Naive thymus-derived CD4-positive, alpha-beta T cell (primary cell): Measurements from ENCODE around the gene NINL. TPM values are rescaled to one million over a fixed set of nuclear protein-coding genes. Genes with fewer than 3 reads are reported as not detected.
A peak's percentile ranks its signal among the peaks of the same experiment; 100 is the strongest.

Experiments used
- ATAC-seq: fragments of 150-1000 bp; cut with Tn5 transposase; 2 replicates; pipeline ENCODE4 v1.10.0; 2021; ENCODE audit warnings: mild to moderate bottlenecking, moderate library complexity
- CTCF ChIA-PET: fragments of 350-600 bp; sonication (Branson Sonifier 250); formaldehyde crosslinking; loops from one replicate; lab custom pipeline; 2021; ENCODE audit warnings: antibody characterized with exemption; lab: Charles Lee
- POLR2A ChIA-PET: fragments of 350-600 bp; sonication (Branson Sonifier 250); formaldehyde crosslinking; loops from one replicate; lab custom pipeline; 2021; ENCODE audit warnings: antibody characterized with exemption, inconsistent platforms; lab: Charles Lee
- DNase-seq, 9 donors: peaks; one replicate each; pipeline versions ENCODE4 v3.0.0 to v3.0.0-alpha.2; 2020 to 2022; ENCODE audit warnings: mixed read lengths in 1 of 9
- H3K27ac ChIP-seq: one replicate; pipeline ENCODE4 v1.7.0; 2013; ENCODE audit warnings: mild to moderate bottlenecking, low read depth, low read length, moderate library complexity
- H3K27me3 ChIP-seq, 2 donors: one replicate each; pipeline ENCODE4 v1.7.0; 2013; ENCODE audit warnings: low read length in 2 of 2, mild to moderate bottlenecking in 2 of 2, moderate library complexity in 2 of 2; ENCODE audit not compliant: control insufficient read depth in 2 of 2, insufficient read depth in 2 of 2
- H3K36me3 ChIP-seq, 3 experiments: 1 replicate in 2 of 3; 2 replicates in 1 of 3; pipeline ENCODE4 v1.7.0; 2013; ENCODE audit warnings: low read length in 3 of 3, mild to moderate bottlenecking in 3 of 3, moderate library complexity in 1 of 3; ENCODE audit not compliant: insufficient read depth in 3 of 3, control insufficient read depth in 2 of 3
- H3K4me1 ChIP-seq, 2 donors: one replicate each; pipeline ENCODE4 v1.7.0; 2013; ENCODE audit warnings: low read length in 2 of 2, mild to moderate bottlenecking in 2 of 2, moderate library complexity in 1 of 2; ENCODE audit not compliant: control insufficient read depth in 2 of 2, insufficient read depth in 2 of 2
- H3K4me3 ChIP-seq: 2 replicates; pipeline ENCODE4 v1.7.0; 2013; ENCODE audit warnings: mild to moderate bottlenecking, low read length
- H3K9me3 ChIP-seq, 3 experiments: 1 replicate in 2 of 3; 2 replicates in 1 of 3; pipeline ENCODE4 v1.7.0; 2013; ENCODE audit warnings: low read length in 3 of 3; ENCODE audit not compliant: control insufficient read depth in 2 of 3
- H3K27ac Mint-ChIP-seq, 9 donors: one replicate each; pipeline ENCODE4 v1.8.0; 2020 to 2022; ENCODE audit warnings: mixed read lengths in 9 of 9, mild to moderate bottlenecking in 8 of 9, moderate library complexity in 5 of 9, inconsistent platforms in 2 of 9
- H3K27me3 Mint-ChIP-seq, 5 donors: one replicate each; pipeline ENCODE4 v1.8.0; 2021 to 2022; ENCODE audit warnings: mixed read lengths in 5 of 5, mild to moderate bottlenecking in 1 of 5
- H3K36me3 Mint-ChIP-seq, 5 donors: one replicate each; pipeline ENCODE4 v1.8.0; 2020 to 2022; ENCODE audit warnings: mixed read lengths in 5 of 5, mild to moderate bottlenecking in 3 of 5, inconsistent platforms in 1 of 5
- H3K4me1 Mint-ChIP-seq, 7 donors: one replicate each; pipeline ENCODE4 v1.8.0; 2020 to 2022; ENCODE audit warnings: mixed read lengths in 7 of 7, mild to moderate bottlenecking in 3 of 7, inconsistent platforms in 1 of 7
- H3K4me3 Mint-ChIP-seq, 10 donors: one replicate each; pipeline ENCODE4 v1.8.0; 2020 to 2022; ENCODE audit warnings: mild to moderate bottlenecking in 10 of 10, mixed read lengths in 10 of 10, moderate library complexity in 6 of 10, inconsistent platforms in 2 of 10
- H3K9me3 Mint-ChIP-seq, 11 donors: one replicate each; pipeline ENCODE4 v1.8.0; 2020 to 2022; ENCODE audit warnings: mixed read lengths in 11 of 11, mild to moderate bottlenecking in 4 of 11, inconsistent platforms in 1 of 11, moderate library complexity in 1 of 11
- intact Hi-C, 2 donors: fragments of 100-400 bp; cut with micrococcal nuclease; formaldehyde crosslinking; loops; one replicate each; pipeline ENCODE4 v1.15.1; 2023
- polyA plus RNA-seq, 2 donors: library from polyadenylated mRNA; unstranded; fragments of 300-500 nt; fragmentation: Illumina TruSeq; gene quantifications; one replicate each; pipeline ENCODE4 v1.2.3, GENCODE V29; 2021
- total RNA-seq, 6 experiments: library from RNA in 5 of 6; stranded (reverse) in 5 of 6; gene quantifications; 1 replicate in 5 of 6; 2 replicates in 1 of 6; pipeline ENCODE4 v1.2.3 and lab custom pipeline; 2021 to 2026

NINL gene
- total and polyA plus RNA-seq, 7 experiments from 2014 or later = 0.31 to 4.2 (median 2.4) TPM

DNA sequence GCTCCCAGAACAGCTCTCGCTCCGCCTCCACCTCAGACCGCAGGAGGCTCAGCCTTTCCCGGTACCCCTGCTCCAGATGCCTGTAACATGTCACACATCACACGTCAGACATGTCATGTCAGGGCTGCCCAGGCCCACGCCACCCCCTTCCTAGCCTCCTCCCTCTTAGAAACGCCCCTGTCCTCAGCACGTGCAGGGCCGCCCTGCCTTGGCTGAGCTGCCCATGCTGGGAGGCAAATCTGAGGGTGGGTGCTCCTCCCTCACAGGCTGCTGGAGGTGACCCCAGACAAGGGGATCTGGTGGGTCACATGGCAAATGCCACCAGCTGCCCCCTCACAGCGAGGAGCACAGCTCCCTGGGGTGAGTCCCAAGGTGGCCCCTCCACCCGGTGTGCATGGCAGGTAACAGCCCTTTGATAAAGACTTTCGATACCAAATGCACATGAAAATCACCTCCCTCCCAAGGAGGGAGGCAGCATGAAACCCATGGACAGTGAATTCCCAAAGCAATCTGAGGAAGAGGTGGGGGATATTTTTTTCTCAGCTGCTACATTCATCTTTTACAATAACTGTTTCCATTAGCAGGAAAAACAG, 93.8 kb downstream of the NINL start:
- Histone ChIP-seq H3K27me3 (no peaks in the 10 kb centered on the region), H3K27ac (no peak overlapping the region), H3K4me1 (peaks cover 0 to 1% of the 10 kb centered on the region in 2 donors), H3K36me3 (no peaks in the 10 kb centered on the region), H3K9me3 (no peaks in the 10 kb centered on the region), H3K4me3 (no peak overlapping the region)
- no peaks in the 10 kb centered on the region for H3K27me3 Mint-ChIP-seq
- intact Hi-C loops = no loop called here
- H3K4me1 Mint-ChIP-seq = peaks cover under 1 to 4% (median 3%) of the 10 kb centered on the region in 7 donors
- DNase-seq = no peak
- H3K9me3 Mint-ChIP-seq = no peaks in the 10 kb centered on the region
- CTCF ChIA-PET = no interaction called here
- no peak overlapping the region for H3K27ac Mint-ChIP-seq
- POLR2A ChIA-PET = interaction anchor here (1.1 kb wide), 1 partner anchor 12 kb away, joined by 4 read pairs; no protein-coding TSS in a partner anchor
- H3K36me3 Mint-ChIP-seq = no peaks in the 10 kb centered on the region
- no peak overlapping the region for H3K4me3 Mint-ChIP-seq
- ATAC-seq = no peak

DNA sequence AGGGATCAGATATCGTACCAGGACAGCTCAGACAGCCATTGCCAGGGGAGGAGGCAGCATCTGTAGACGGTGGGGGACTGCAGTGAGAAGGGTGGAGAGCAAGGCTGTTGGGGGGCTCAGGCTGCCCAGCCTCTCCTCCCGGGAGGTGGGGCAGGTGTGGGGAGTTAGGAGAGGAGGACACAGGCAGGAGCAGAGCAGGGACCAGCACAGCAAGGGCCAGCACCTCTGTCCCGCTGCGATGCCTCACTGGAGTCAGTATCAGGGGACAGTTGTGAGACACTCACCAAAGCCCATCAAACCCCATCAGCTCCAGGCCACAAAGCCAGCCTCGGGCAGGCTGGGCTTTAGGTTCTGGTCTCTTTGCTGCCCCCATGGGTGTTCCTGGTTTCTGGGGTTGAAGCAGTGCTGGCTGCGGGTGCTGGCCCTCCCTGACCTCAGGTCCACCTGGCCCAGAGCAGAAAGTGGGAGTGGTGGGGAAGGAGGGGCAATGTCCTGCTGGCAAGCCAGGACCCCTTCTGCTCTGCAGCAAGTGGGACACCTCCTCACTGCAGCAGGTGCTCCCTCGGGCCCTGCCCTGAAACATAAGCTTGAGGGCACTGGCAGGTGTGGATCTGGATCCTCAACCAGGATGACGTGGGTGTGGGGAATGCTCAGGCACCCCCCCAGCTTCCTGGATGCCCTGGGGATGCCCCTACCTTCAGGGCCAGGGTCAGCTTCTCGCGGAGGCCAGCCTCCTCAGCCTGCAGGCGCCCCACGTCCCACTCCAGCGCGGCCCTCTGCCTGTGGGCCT, 94.5 kb downstream of the NINL start:
- ChIA-PET POLR2A (no interaction called here), CTCF (no interaction called here)
- peak; percentile 18 for ATAC-seq
- Mint-ChIP-seq H3K27me3 (no peaks in the 10 kb centered on the region), H3K9me3 (no peaks in the 10 kb centered on the region), H3K4me1 (peaks cover 4 to 11% (median 10%) of the 10 kb centered on the region in 7 donors), H3K36me3 (no peaks in the 10 kb centered on the region), H3K4me3 (no peak overlapping the region), H3K27ac (no peak overlapping the region)
- Histone ChIP-seq H3K36me3 (no peaks in the 10 kb centered on the region), H3K27ac (no peak overlapping the region), H3K27me3 (no peaks in the 10 kb centered on the region), H3K4me3 (no peak overlapping the region), H3K9me3 (no peaks in the 10 kb centered on the region), H3K4me1 (peaks cover 0 to 6% of the 10 kb centered on the region in 2 donors)
- DNase-seq = no peak
- intact Hi-C loops = no loop called here

DNA sequence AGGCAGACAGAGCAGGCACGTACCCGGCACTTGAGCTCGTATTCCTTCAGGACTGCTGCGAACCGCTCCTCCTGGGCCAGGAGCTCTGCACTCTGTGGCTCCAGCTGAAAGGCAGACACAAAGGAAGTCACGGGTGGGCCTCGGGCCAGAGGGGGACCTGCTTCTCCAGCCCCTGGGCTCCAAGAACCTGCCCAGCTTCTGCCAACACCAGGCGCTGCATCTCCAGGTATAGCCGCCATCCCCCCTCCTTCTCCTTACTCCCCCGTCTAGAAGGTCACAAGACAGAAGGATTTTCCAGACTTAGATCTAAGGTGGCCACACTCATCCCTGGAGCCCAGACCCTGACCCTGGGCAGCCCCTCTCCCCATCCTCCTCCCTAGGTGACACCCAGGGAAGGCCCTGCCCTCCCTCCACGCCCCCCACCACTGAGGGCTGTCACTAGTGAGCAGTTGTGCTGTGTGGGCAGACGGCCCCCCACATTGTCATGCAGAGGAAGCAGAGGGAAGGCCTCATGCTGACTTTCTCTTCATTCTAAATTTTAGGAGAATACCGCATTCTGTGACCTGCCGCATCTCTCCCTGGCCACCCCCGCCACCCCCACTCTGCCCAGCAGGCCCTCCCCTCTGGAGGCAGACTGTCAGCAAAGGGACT, 96.0 kb downstream of the NINL start:
- ChIA-PET CTCF (no interaction called here), POLR2A (no interaction called here)
- H3K27me3 Mint-ChIP-seq = no peaks in the 10 kb centered on the region

DNA sequence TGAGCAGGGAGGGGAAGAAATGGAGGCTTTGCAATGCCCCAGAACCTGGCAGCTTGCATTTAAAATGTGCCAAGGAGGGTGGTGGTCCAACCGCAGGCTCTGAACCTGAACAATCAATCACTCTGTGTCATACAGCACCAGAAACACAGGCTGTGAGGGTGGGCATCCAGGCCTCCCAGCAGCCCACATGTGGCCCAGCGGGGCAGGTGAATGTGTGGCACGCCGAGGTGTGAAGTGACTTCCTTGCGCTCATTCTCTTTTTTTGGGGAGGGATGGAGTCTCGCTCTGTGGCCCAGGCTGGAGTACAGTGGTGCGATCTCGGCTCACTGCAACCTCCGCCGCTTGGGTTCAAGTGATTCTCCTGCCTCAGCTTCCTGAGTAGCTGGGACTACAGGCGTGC, 97.4 kb downstream of the NINL start:
- H3K36me3 Mint-ChIP-seq = no peaks in the 10 kb centered on the region
- H3K27me3 Mint-ChIP-seq = no peaks in the 10 kb centered on the region
- ChIA-PET CTCF (no interaction called here), POLR2A (no interaction called here)
- intact Hi-C loops = no loop called here
- Histone ChIP-seq H3K27me3 (no peaks in the 10 kb centered on the region), H3K4me1 (peaks cover 0 to 24% of the 10 kb centered on the region in 2 donors), H3K9me3 (no peaks in the 10 kb centered on the region), H3K4me3 (no peak overlapping the region), H3K36me3 (no peaks in the 10 kb centered on the region), H3K27ac (no peak overlapping the region)
- H3K9me3 Mint-ChIP-seq = no peaks in the 10 kb centered on the region
- no peak overlapping the region for H3K4me3 Mint-ChIP-seq
- H3K27ac Mint-ChIP-seq = peak overlapping the region in 1 of 9 donors; percentile 41
- H3K4me1 Mint-ChIP-seq = peaks cover 18 to 38% (median 37%) of the 10 kb centered on the region in 7 donors
- DNase-seq = no peak
- no peak for ATAC-seq

More for the DNA sequence above, 96.0 kb downstream of the NINL start:
- ATAC-seq = no peak
- Mint-ChIP-seq H3K4me3 (no peak overlapping the region), H3K36me3 (no peaks in the 10 kb centered on the region), H3K4me1 (peaks cover 13 to 26% (median 25%) of the 10 kb centered on the region in 7 donors), H3K9me3 (no peaks in the 10 kb centered on the region), H3K27ac (no peak overlapping the region)
- Histone ChIP-seq H3K9me3 (no peaks in the 10 kb centered on the region), H3K4me3 (no peak overlapping the region), H3K4me1 (peaks cover 0 to 21% of the 10 kb centered on the region in 2 donors), H3K36me3 (no peaks in the 10 kb centered on the region), H3K27me3 (no peaks in the 10 kb centered on the region), H3K27ac (no peak overlapping the region)
- no peak for DNase-seq
- intact Hi-C loops = no loop called here

DNA sequence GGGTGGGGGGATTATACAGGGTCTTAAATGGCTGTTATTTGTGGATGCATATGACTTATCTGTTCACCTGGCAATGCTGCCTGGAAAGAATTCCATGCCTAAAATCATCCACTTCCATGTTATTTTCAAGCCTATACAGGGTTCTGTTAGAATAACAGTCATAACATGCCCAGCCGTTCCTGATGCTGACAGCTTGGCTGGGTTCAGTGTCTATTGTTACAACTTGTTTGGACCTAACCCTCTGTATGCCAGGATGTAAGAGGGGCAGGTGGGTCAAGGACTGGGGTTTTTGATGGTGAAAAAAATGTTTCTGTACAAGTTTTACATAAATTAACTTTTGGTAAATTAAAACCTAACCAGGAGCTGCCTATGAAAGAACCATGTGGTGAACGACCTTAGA, 98.0 kb downstream of the NINL start:
- H3K27ac ChIP-seq = no peak overlapping the region
- H3K4me1 Mint-ChIP-seq = peaks cover 18 to 38% (median 37%) of the 10 kb centered on the region in 7 donors
- H3K9me3 Mint-ChIP-seq = no peaks in the 10 kb centered on the region
- H3K4me3 Mint-ChIP-seq = no peak overlapping the region
- no peak overlapping the region for H3K4me3 ChIP-seq
- no peaks in the 10 kb centered on the region for H3K9me3 ChIP-seq
- CTCF ChIA-PET = interaction anchor here (0.8 kb wide), 1 partner anchor 17 kb away, joined by 3 read pairs; no protein-coding TSS in a partner anchor
- H3K36me3 Mint-ChIP-seq = no peaks in the 10 kb centered on the region
- POLR2A ChIA-PET = no interaction called here
- intact Hi-C loops = no loop called here
- no peaks in the 10 kb centered on the region for H3K27me3 Mint-ChIP-seq
- DNase-seq = no peak
- peaks cover 0 to 24% of the 10 kb centered on the region in 2 donors for H3K4me1 ChIP-seq
- H3K27me3 ChIP-seq = no peaks in the 10 kb centered on the region
- H3K27ac Mint-ChIP-seq = peak overlapping the region in 2 of 9 donors; percentile 28 to 72
- ATAC-seq = no peak
- no peaks in the 10 kb centered on the region for H3K36me3 ChIP-seq

DNA sequence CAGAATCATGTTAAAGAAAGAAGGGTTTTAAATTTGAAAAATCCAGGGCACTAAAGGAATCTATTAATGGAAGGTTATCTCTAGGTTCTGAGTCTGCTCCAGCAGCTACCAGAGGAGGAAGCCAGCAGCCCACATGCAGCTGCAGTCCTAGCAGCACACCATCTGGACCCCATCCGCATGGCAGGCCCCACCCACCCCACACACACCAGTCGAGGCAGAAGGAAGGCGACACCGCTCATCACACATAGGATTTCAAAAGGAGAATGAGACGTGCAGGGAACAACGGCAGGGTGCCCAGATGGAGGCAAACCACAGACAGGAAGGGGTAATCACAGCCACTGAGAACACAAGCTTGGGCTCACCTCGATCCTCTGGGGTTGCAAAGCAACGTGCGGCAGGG, 99.0 kb downstream of the NINL start:
- peaks cover 0 to 24% of the 10 kb centered on the region in 2 donors for H3K4me1 ChIP-seq
- no peaks in the 10 kb centered on the region for H3K9me3 ChIP-seq
- H3K27me3 ChIP-seq = no peaks in the 10 kb centered on the region
- no peak for ATAC-seq
- Mint-ChIP-seq H3K27ac (peak overlapping the region in 5 of 9 donors; percentile 12 to 82 (median 29)), H3K4me1 (peaks cover 18 to 38% (median 37%) of the 10 kb centered on the region in 7 donors), H3K27me3 (no peaks in the 10 kb centered on the region), H3K9me3 (no peaks in the 10 kb centered on the region), H3K36me3 (no peaks in the 10 kb centered on the region), H3K4me3 (peak overlapping the region in 7 of 10 donors; percentile 0 to 46 (median 4))
- DNase-seq = no peak
- no peak overlapping the region for H3K4me3 ChIP-seq
- POLR2A ChIA-PET = no interaction called here
- no peak overlapping the region for H3K27ac ChIP-seq
- intact Hi-C loops = no loop called here
- CTCF ChIA-PET = no interaction called here
- H3K36me3 ChIP-seq = no peaks in the 10 kb centered on the region
